RWPE2 (cell line): ENCODE measurements around the gene ASTN2.
A peak's percentile ranks its signal among the peaks of the same experiment; 100 is the strongest.

Experiments
- ATAC-seq: fragments of 200-7000 bp; cut with Tn5 transposase; 3 replicates; pipeline ENCODE4 v1.9.1; 2021; ENCODE audit warnings: low read depth
- DNase-seq: peaks from one replicate; pipeline ENCODE4 v3.0.0-alpha.2; 2020; ENCODE audit warnings: low spot score
- H3K27ac ChIP-seq: fragments of 450-650 bp; 2 replicates; pipeline ENCODE4 v1.5.1; 2017; ENCODE audit warnings: mild to moderate bottlenecking; ENCODE audit not compliant: poor library complexity, severe bottlenecking
- H3K27me3 ChIP-seq: fragments of 250-450 bp; sonication (Bioruptor Pico); 2 replicates; pipeline ENCODE4 v1.5.1; 2021; ENCODE audit warnings: mild to moderate bottlenecking, moderate library complexity; ENCODE audit not compliant: insufficient read depth, poor library complexity, severe bottlenecking
- H3K36me3 ChIP-seq: fragments of 250-450 bp; sonication (Bioruptor Pico); 2 replicates; pipeline ENCODE4 v1.5.1; 2020; ENCODE audit warnings: low read depth, mild to moderate bottlenecking, moderate library complexity
- H3K4me1 ChIP-seq: fragments of 250-450 bp; sonication (Bioruptor Pico); 2 replicates; pipeline ENCODE4 v1.5.1; 2021; ENCODE audit warnings: mild to moderate bottlenecking, moderate library complexity; ENCODE audit not compliant: insufficient read depth, poor library complexity, severe bottlenecking
- H3K4me3 ChIP-seq: fragments of 250-450 bp; sonication (Bioruptor Pico); 2 replicates; pipeline ENCODE4 v1.5.1; 2021; ENCODE audit warnings: mild to moderate bottlenecking, moderate library complexity; ENCODE audit not compliant: severe bottlenecking
- H3K9me3 ChIP-seq: fragments of 250-450 bp; sonication (Bioruptor Pico); 2 replicates; pipeline ENCODE4 v1.5.1; 2021; ENCODE audit warnings: mild to moderate bottlenecking, moderate library complexity; ENCODE audit not compliant: severe bottlenecking
- CTCF ChIP-seq: fragments of 450-650 bp; IDR thresholded peaks from one replicate; pipeline ENCODE4 v1.5.1; 2017; ENCODE audit warnings: mild to moderate bottlenecking, moderate library complexity; ENCODE audit not compliant: poor library complexity, severe bottlenecking

ASTN2 gene

GRCh38 chr9:117418111-117418510 is 3.3 kb upstream of the ASTN2 start:
- TF ChIP-seq CTCF: no peak
- Histone ChIP-seq H3K36me3 (no peaks in the 10 kb centered on the region), H3K27ac (no peak overlapping the region), H3K4me3 (no peak overlapping the region), H3K9me3 (no peaks in the 10 kb centered on the region), H3K27me3 (peaks cover 65% of the 10 kb centered on the region), H3K4me1 (no peaks in the 10 kb centered on the region)
- ATAC-seq: no peak
- no peak for DNase-seq

- Histone ChIP-seq H3K27me3 (peaks cover 67% of the 10 kb centered on the region), H3K9me3 (no peaks in the 10 kb centered on the region), H3K4me1 (no peaks in the 10 kb centered on the region), H3K27ac (no peak overlapping the region), H3K4me3 (no peak overlapping the region), H3K36me3 (no peaks in the 10 kb centered on the region)
- no peak for ATAC-seq
- TF ChIP-seq CTCF: no peak
- no peak for DNase-seq
Observed at GRCh38 chr9:117416856-117417255, 2.0 kb upstream of the ASTN2 start.

DNA sequence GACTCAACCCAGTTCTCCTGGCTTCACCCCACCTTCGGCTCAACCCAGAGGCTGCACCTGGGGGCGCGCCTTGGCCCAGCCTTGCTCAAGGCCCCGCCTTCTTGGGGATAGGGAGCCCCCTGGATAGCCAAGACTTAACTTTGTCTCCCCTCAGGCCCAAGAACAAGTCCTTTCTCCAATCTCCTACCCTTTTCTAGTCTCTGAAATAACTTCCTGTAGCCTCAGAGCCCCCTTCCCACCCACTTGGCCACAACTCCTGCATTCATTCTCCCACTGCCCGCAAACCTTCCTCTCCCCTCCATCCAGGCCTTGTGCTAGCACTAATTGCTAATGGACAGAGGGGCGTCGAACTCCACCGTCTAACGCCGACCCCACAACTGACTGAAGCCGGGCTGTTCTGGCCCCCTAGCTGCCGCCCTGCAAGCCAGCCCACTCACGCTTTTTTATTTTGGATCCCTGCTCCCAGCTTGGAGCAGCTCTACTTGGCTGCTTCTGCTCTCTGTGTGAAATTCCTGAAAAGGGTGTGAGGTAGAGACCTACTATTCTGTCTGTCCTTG is 579 bp upstream of the ASTN2 start:
- H3K27me3 ChIP-seq: peaks cover 57% of the 10 kb centered on the region

DNA sequence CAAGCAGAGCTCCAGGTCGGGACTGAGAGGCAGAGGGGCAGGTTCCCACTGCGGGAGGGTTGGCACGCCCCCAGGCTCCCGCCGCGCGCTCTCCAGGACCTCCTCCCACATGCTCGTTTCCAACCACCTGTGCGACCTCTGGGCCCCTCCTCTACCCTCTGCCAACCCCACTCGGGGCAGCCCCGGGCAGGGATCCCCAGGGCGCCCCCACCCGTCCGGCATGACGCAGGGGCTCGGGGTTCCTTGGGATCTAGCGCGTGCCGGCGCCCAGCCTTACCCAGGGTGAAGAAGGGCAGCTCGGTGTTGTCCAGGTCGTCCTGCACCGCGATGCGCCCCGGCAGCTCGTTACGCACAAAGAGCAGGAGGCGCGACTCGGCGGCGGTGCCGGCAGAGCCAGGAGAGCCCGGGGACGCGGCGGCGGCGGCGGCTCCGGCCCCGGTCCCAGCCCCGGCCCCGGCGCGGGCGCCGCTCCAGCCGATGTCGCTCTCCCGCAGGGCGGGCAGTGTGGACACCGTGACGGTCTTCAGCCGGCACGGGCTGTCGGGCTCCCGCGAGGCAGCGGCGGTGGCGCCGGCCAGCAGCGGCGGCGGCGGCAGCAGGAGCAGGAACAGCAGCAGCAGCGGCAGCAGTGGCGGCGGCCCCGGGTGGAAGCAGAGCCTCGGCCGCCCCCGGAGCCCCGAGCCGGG is 494 bp downstream of the ASTN2 start:
- Histone ChIP-seq H3K4me1 (no peaks in the 10 kb centered on the region), H3K27ac (no peak overlapping the region), H3K9me3 (no peaks in the 10 kb centered on the region), H3K4me3 (peak overlapping the region; percentile 33), H3K27me3 (peaks cover 57% of the 10 kb centered on the region), H3K36me3 (no peaks in the 10 kb centered on the region)
- peak; percentile 62; the same call in 2 of the 3 replicates for ATAC-seq
- DNase-seq: no peak
- TF ChIP-seq CTCF: no peak

More for the DNA sequence above, 579 bp upstream of the ASTN2 start:
- H3K4me1 ChIP-seq: no peaks in the 10 kb centered on the region
- DNase-seq (no peak), ATAC-seq (no peak)
- H3K9me3 ChIP-seq: no peaks in the 10 kb centered on the region
- no peak overlapping the region for H3K27ac ChIP-seq
- TF ChIP-seq CTCF: no peak
- no peaks in the 10 kb centered on the region for H3K36me3 ChIP-seq
- no peak overlapping the region for H3K4me3 ChIP-seq
